Pancreas (tissue), 10 donors: Measurements from ENCODE around the gene GRAMD1A. TPM values are rescaled to one million over a fixed set of nuclear protein-coding genes. Genes with fewer than 3 reads are reported as not detected.

ENCODE experiments used
- ATAC-seq, 4 donors: fragments of 200-7000 bp; cut with Tn5 transposase; one replicate each; pipeline versions ENCODE4 v1.8.0 to v1.9.1; 2020; ENCODE audit warnings: mild to moderate bottlenecking in 4 of 4, moderate library complexity in 4 of 4
- DNase-seq, 6 donors: peaks; one replicate each; pipeline ENCODE4 v3.0.0-alpha.2; 2020
- FAIRE-seq: peaks from 2 replicates; lab custom pipeline; 2012; peaks lifted over from hg19 to GRCh38; lab: Jason Lieb, UNC
- H3K27ac ChIP-seq, 4 donors: fragments of 200-600 bp; sonication (generic); 1 replicate in 3 of 4; 2 replicates in 1 of 4; pipeline versions ENCODE4 v1.5.0 to v1.8.0; 2020
- H3K27me3 ChIP-seq, 4 donors: fragments of 200-600 bp; one replicate each; pipeline ENCODE4 v1.8.0; 2021
- H3K36me3 ChIP-seq, 3 donors: fragments of 200-600 bp; sonication (generic) in 1 of 3; one replicate each; pipeline versions ENCODE4 v1.5.0 to v1.8.0; 2020 to 2021
- H3K4me1 ChIP-seq, 3 donors: fragments of 200-600 bp; one replicate each; pipeline ENCODE4 v1.8.0; 2021
- H3K4me3 ChIP-seq, 4 donors: fragments of 200-600 bp; sonication (generic) in 2 of 4; one replicate each; pipeline versions ENCODE4 v1.5.0 to v1.8.0; 2020 to 2021
- H3K9me3 ChIP-seq, 4 donors: fragments of 200-600 bp; one replicate each; pipeline ENCODE4 v1.8.0; 2021
- WGBS, 2 donors: extraction: QIAGEN DNeasy Blood & Tissue Kit; methylation state at CpG; one replicate each; pipeline ENCODE4 v1.1.7; 2013; 5-methylcytosine and 5-hydroxymethylcytosine counted together
- intact Hi-C, 3 donors: fragments of 100-400 bp; cut with DNase I; formaldehyde crosslinking; loops; one replicate each; pipeline versions ENCODE4 v1.11.1 to v1.14.2; 2022
- polyA plus RNA-seq, 2 donors: library from polyadenylated mRNA; stranded (reverse); fragments of 200-250 nt; gene quantifications; one replicate each; pipeline ENCODE4 v1.2.3, GENCODE V29; 2013
- total RNA-seq, 6 donors: library from RNA; stranded (reverse); fragmentation: NEBNext Ultra II Directional in 4 of 6; extraction: Animal tissue kit (Norgen Biotek cat#: 25700) in 4 of 6; gene quantifications; one replicate each; pipeline versions ENCODE4 v1.2.1 to v1.2.4, GENCODE V29; 2021 to 2023
- TF ChIP-seq, protein P1 (sequence below), 4 donors: fragments of 200-600 bp; sonication (generic) in 3 of 4; IDR thresholded peaks; one replicate each; pipeline versions ENCODE4 v1.5.0 to v1.8.0; 2021; ENCODE audit warnings: antibody characterized with exemption in 4 of 4
- donor health status: healthy with polysubstance abuse.
- donor health status: DM: no; HTN: no; CAD: no; lungs with moderate emphysema.
- donor health status: DM: no; HTN: no; CAD: no.
- donor health status: control.
- donor health status: control.
- donor health status: Bipolar disorder and iron deficiency.
- donor health status: DM: yes; HTN: yes; CAD: no.
- donor health status: DM: no; HTN: no; CAD: no.
- donor health status: DM: no; HTN: no; CAD: no.
- donor health status: DM: yes; HTN: yes; CAD: no.

GRAMD1A gene
- total and polyA plus RNA-seq, 8 donors: 47.3 to 137 (median 87.4) TPM

DNA sequence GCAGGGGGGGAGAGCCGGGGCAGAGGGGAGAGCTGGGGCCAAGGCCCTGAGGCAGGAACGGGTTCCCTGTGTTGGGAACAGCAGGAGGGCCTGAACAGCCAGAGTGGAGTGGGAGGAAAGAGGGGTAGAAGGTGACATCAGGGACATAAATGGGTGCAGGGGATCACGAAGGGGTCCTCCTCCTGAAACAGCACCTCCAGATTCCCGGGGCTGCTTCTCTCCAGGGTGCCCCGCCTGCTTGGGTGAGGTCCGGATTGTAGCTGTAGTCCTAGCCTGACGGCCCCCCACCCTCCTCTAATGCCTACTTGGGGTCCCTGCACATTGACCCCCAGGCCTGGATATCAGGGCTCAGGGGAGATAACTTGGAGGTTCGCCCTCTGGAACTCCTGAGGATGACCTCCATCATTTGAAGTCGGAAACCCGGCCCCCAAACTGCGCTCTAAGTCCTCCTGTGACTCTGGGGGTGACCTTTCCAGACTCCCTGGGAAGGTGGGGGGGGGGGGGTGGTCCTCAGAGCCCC, 29.7 kb downstream of the GRAMD1A start:
- Histone ChIP-seq H3K36me3 (peaks cover 0 to 3% (median 0%) of the 10 kb centered on the region in 3 donors), H3K4me1 (peaks cover 0 to 4% (median 0%) of the 10 kb centered on the region in 3 donors), H3K27ac (no peak overlapping the region), H3K9me3 (no peaks in the 10 kb centered on the region), H3K4me3 (peak overlapping the region in 2 of 4 donors; percentile 35 to 44), H3K27me3 (no peaks in the 10 kb centered on the region)
- FAIRE-seq (no peak), DNase-seq (peak in 1 of 6 donors; percentile 33), ATAC-seq (peak; percentile 2 to 22 (median 12))
- TF ChIP-seq, protein P1, sequence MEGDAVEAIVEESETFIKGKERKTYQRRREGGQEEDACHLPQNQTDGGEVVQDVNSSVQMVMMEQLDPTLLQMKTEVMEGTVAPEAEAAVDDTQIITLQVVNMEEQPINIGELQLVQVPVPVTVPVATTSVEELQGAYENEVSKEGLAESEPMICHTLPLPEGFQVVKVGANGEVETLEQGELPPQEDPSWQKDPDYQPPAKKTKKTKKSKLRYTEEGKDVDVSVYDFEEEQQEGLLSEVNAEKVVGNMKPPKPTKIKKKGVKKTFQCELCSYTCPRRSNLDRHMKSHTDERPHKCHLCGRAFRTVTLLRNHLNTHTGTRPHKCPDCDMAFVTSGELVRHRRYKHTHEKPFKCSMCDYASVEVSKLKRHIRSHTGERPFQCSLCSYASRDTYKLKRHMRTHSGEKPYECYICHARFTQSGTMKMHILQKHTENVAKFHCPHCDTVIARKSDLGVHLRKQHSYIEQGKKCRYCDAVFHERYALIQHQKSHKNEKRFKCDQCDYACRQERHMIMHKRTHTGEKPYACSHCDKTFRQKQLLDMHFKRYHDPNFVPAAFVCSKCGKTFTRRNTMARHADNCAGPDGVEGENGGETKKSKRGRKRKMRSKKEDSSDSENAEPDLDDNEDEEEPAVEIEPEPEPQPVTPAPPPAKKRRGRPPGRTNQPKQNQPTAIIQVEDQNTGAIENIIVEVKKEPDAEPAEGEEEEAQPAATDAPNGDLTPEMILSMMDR (IDR thresholded peaks at IDR 0.05): no peak
- 16 to 24% methylated on average over 11 of the region's 11 CpGs for WGBS, 2 donors
- intact Hi-C loops: no loop called here

GRCh38 chr19:35030257-35031071, 30.3 kb downstream of the GRAMD1A start, which contains the start of gene SCN1B:
TSS of gene SCN1B (plus strand) at chr19:35030470. CDS start at chr19:35030821, 351 bp downstream.
- WGBS, 2 donors: 1% methylated on average over 37 to 118 of the region's 118 CpGs
- Histone ChIP-seq H3K4me3 (peak within 1 kb of the TSS in 3 of 4 donors; percentile 18 to 44 (median 35)), H3K27ac (no peak within 1 kb of the TSS), H3K4me1 (peaks cover 0 to 4% (median 0%) of the 10 kb centered on the region in 3 donors), H3K9me3 (no peaks in the 10 kb centered on the region), H3K27me3 (no peaks in the 10 kb centered on the region), H3K36me3 (no peaks in the 10 kb centered on the region)
- peak; percentile 80 to 86 (median 82) for ATAC-seq
- TF ChIP-seq, protein P1 (IDR thresholded peaks at IDR 0.05): no peak
- intact Hi-C loops: no loop called here
- peak in 5 of 6 donors; percentile 59 to 89 (median 77) for DNase-seq
- FAIRE-seq: no peak

- FAIRE-seq (no peak), ATAC-seq (peak in 2 of 4 donors; percentile 4 to 13), DNase-seq (peak in 1 of 6 donors; percentile 53)
- TF ChIP-seq, protein P1 (IDR thresholded peaks at IDR 0.05): no peak
- intact Hi-C loops: no loop called here
- H3K27ac ChIP-seq: no peak overlapping the region
- H3K27me3 ChIP-seq: no peaks in the 10 kb centered on the region
- no peaks in the 10 kb centered on the region for H3K36me3 ChIP-seq
- H3K9me3 ChIP-seq: no peaks in the 10 kb centered on the region
- peaks cover 0 to 4% (median 0%) of the 10 kb centered on the region in 3 donors for H3K4me1 ChIP-seq
- WGBS, 2 donors: 14% methylated on average over 31 of the region's 31 CpGs
- peak overlapping the region in 3 of 4 donors; percentile 18 to 44 (median 35) for H3K4me3 ChIP-seq
Observed at GRCh38 chr19:35031072-35031881, 31.2 kb downstream of the GRAMD1A start.

DNA sequence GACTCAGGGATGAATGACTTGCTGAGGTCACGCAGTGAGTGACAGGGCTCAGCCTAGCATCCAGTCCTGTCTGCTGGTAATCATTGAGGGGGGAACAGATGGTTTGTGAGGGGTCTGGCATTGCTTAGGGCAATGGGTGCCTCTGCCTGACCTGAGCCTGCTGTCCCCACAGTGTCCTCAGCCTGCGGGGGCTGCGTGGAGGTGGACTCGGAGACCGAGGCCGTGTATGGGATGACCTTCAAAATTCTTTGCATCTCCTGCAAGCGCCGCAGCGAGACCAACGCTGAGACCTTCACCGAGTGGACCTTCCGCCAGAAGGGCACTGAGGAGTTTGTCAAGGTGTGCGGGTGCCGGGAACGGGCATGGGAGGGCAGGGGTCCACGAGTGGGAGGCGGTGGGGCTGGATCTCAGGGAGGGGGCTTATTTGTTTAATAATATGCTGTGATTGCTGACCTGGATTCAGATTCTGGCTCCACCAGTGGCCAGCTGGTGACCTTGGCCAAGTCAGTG, 32.3 kb downstream of the GRAMD1A start:
- H3K36me3 ChIP-seq: no peaks in the 10 kb centered on the region
- H3K4me1 ChIP-seq: peaks cover 0 to 4% (median 0%) of the 10 kb centered on the region in 3 donors
- FAIRE-seq (no peak), ATAC-seq (no peak), DNase-seq (no peak)
- H3K9me3 ChIP-seq: no peaks in the 10 kb centered on the region
- H3K27ac ChIP-seq: no peak overlapping the region
- TF ChIP-seq, protein P1 (IDR thresholded peaks at IDR 0.05): no peak
- WGBS, 2 donors: 86 to 90% methylated on average over 17 of the region's 17 CpGs
- no peak overlapping the region for H3K4me3 ChIP-seq
- intact Hi-C loops: no loop called here
- no peaks in the 10 kb centered on the region for H3K27me3 ChIP-seq
